Colonic mucosa (tissue), 4 donors: ENCODE measurements around the gene TMEM258. TPM values are rescaled to one million over a fixed set of nuclear protein-coding genes. Genes with fewer than 3 reads are reported as not detected.

ENCODE experiments used
- DNase-seq: peaks from one replicate; pipeline ENCODE4 v3.0.0-alpha.2; 2020
- H3K27ac ChIP-seq: fragments of 200-600 bp; one replicate; pipeline ENCODE4 v1.8.0; 2021
- H3K27me3 ChIP-seq: fragments of 200-600 bp; one replicate; pipeline ENCODE4 v1.8.0; 2021
- H3K36me3 ChIP-seq: fragments of 200-600 bp; one replicate; pipeline ENCODE4 v1.8.0; 2021
- H3K4me1 ChIP-seq: fragments of 200-600 bp; one replicate; pipeline ENCODE4 v1.8.0; 2021; ENCODE audit warnings: mild to moderate bottlenecking
- H3K4me3 ChIP-seq: fragments of 200-600 bp; one replicate; pipeline ENCODE4 v1.8.0; 2021
- H3K9ac ChIP-seq, 2 donors: one replicate each; pipeline ENCODE4 v1.7.0; 2013; ENCODE audit warnings: control low read depth in 2 of 2, low read depth in 2 of 2, low read length in 2 of 2
- H3K9me3 ChIP-seq: fragments of 200-600 bp; one replicate; pipeline ENCODE4 v1.8.0; 2021
- intact Hi-C: fragments of 100-400 bp; cut with DNase I; formaldehyde crosslinking; loops from one replicate; pipeline ENCODE4 v1.14.1; 2022
- total RNA-seq, 2 donors: library from RNA; stranded (reverse); fragmentation: NEBNext Ultra II Directional in 1 of 2; extraction: Animal tissue kit (Norgen Biotek cat#: 25700) in 1 of 2; gene quantifications; one replicate each; pipeline ENCODE4 v1.2.1, GENCODE V29; 2021
- TF ChIP-seq, protein P1 (sequence below): fragments of 200-600 bp; IDR thresholded peaks from one replicate; pipeline ENCODE4 v1.8.0; 2022; ENCODE audit warnings: antibody characterized with exemption, mild to moderate bottlenecking
- donor health status: healthy.
- donor health status: DM: no; HTN: no; CAD: no.
- donor health status: DM: no; HTN: no; CAD: no.

TMEM258 gene
- total RNA-seq, 2 donors from 2014 or later: 119 to 149 TPM

DNA sequence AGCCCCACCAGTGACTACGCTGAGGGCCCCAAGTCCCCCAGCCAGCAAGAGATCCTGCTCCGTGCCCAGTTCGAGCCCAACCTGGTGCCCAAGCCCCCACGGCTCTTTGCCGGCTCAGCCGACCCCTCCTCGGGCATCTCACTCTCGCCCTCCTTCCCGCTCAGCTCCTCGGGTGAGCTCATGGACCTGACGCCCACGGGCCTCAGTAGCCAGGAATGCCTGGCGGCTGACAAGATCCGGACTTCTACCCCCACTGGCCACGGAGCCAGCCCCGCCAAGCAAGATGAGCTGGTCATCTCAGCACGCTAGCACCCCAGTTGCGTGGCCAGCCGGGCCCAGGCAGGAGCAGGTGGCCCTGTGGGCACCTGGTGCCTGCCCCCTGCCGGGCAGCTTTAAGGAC is 48.2 kb downstream of the TMEM258 start:
- DNase-seq: no peak
- Histone ChIP-seq H3K9ac (no peak overlapping the region), H3K27ac (no peak overlapping the region), H3K4me1 (no peaks in the 10 kb centered on the region), H3K4me3 (no peak overlapping the region), H3K36me3 (no peaks in the 10 kb centered on the region), H3K27me3 (no peaks in the 10 kb centered on the region), H3K9me3 (no peaks in the 10 kb centered on the region)
- intact Hi-C loops: no loop called here
- TF ChIP-seq, protein P1, sequence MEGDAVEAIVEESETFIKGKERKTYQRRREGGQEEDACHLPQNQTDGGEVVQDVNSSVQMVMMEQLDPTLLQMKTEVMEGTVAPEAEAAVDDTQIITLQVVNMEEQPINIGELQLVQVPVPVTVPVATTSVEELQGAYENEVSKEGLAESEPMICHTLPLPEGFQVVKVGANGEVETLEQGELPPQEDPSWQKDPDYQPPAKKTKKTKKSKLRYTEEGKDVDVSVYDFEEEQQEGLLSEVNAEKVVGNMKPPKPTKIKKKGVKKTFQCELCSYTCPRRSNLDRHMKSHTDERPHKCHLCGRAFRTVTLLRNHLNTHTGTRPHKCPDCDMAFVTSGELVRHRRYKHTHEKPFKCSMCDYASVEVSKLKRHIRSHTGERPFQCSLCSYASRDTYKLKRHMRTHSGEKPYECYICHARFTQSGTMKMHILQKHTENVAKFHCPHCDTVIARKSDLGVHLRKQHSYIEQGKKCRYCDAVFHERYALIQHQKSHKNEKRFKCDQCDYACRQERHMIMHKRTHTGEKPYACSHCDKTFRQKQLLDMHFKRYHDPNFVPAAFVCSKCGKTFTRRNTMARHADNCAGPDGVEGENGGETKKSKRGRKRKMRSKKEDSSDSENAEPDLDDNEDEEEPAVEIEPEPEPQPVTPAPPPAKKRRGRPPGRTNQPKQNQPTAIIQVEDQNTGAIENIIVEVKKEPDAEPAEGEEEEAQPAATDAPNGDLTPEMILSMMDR: no peak

DNA sequence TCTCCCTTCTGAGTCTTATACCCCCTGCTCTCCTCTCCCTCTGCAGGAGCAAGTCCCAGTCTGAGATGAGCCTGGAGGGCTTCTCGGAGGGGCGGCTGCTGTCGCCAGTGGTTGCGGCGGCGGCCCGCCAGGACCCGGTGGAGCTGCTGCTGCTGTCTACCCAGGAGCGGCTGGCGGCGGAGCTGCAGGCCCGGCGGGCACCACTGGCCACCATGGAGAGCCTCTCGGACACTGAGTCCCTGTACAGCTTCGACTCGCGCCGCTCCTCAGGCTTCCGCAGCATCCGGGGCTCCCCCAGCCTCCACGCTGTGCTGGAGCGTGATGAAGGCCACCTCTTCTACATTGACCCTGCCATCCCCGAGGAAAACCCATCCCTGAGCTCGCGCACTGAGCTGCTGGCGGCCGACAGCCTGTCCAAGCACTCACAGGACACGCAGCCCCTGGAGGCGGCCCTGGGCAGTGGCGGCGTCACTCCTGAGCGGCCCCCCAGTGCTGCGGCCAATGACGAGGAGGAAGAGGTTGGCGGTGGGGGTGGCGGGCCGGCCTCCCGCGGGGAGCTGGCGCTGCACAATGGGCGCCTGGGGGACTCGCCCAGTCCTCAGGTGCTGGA is 48.8 kb downstream of the TMEM258 start:
- H3K36me3 ChIP-seq: no peaks in the 10 kb centered on the region
- no peaks in the 10 kb centered on the region for H3K27me3 ChIP-seq
- no peaks in the 10 kb centered on the region for H3K4me1 ChIP-seq
- DNase-seq: no peak
- H3K9me3 ChIP-seq: no peaks in the 10 kb centered on the region
- intact Hi-C loops: no loop called here
- TF ChIP-seq, protein P1: no peak
- no peak overlapping the region for H3K27ac ChIP-seq
- no peak overlapping the region for H3K9ac ChIP-seq
- no peak overlapping the region for H3K4me3 ChIP-seq

DNA sequence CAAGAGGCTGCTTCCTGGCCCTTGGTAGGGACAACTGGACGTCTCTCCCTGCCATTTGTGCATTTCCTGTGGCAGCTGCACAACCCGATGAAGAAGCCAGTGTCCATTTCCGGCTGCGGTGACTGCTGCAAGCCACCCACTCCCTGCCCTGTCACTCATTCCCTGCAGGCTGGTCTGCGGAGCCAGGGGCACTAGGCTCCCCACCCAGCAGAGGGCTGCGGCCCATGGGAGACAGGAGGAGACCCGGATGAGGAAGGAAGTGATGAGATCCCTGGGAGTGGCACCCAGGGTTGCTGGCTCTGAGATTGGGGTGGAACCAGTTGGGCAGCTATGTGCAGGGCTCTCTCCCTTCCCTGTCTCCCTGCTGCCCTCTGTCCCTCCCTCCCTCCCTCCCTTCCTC is 50.0 kb downstream of the TMEM258 start:
- no peak overlapping the region for H3K4me3 ChIP-seq
- H3K9ac ChIP-seq: no peak overlapping the region
- H3K27me3 ChIP-seq: no peaks in the 10 kb centered on the region
- no peak overlapping the region for H3K27ac ChIP-seq
- no peaks in the 10 kb centered on the region for H3K4me1 ChIP-seq
- H3K36me3 ChIP-seq: no peaks in the 10 kb centered on the region
- H3K9me3 ChIP-seq: no peaks in the 10 kb centered on the region
- intact Hi-C loops: no loop called here
- TF ChIP-seq, protein P1: no peak
- peak; percentile 73 for DNase-seq

DNA sequence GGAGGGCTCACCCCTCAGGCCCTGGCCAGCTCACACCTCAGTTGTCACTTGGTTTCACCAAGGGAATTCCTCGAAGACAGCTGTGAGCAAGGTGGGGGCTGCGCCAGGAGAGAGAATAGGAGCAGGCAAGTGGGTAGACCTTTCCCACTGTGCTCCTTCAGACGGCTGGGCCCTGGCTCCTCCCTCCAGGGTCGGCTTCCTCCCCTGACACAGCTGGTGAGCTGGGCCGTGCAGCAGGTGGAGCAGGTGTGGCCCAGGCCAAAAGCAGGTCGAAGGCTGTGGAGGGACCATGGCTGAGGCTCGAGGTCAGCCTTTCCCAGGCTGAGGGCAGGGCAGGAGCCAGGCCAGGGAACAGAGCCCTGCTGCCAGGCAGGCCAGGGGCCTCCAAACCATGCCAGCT is 52.4 kb downstream of the TMEM258 start:
- intact Hi-C loops: no loop called here
- TF ChIP-seq, protein P1: no peak
- H3K4me1 ChIP-seq: no peaks in the 10 kb centered on the region
- H3K27ac ChIP-seq: no peak overlapping the region
- no peaks in the 10 kb centered on the region for H3K36me3 ChIP-seq
- DNase-seq: no peak
- H3K4me3 ChIP-seq: no peak overlapping the region
- no peaks in the 10 kb centered on the region for H3K27me3 ChIP-seq
- no peak overlapping the region for H3K9ac ChIP-seq
- no peaks in the 10 kb centered on the region for H3K9me3 ChIP-seq

DNA sequence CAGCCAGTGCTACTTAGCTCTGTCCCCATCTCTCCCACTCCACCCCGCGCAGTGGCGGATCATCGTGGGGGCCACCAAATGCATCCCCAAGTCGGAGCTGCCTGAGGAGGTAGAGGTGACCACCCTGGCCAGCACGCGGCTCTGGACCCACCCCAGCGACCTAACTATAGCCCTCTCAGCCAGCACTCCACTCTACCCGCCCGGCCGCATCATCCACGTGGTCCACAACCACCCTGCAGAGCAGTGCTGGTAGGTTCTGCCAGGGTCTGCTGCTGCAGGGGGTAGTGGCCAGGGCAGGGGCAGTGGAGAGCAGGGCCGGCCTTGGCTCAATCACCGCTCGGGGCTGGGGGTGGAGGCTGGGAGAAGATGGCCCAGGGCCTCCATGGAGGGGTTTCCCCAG is 53.0 kb downstream of the TMEM258 start:
- no peaks in the 10 kb centered on the region for H3K36me3 ChIP-seq
- intact Hi-C loops: no loop called here

More for the DNA sequence above, 53.0 kb downstream of the TMEM258 start:
- Histone ChIP-seq H3K4me3 (no peak overlapping the region), H3K4me1 (no peaks in the 10 kb centered on the region), H3K9me3 (no peaks in the 10 kb centered on the region), H3K9ac (no peak overlapping the region), H3K27ac (no peak overlapping the region), H3K27me3 (no peaks in the 10 kb centered on the region)
- DNase-seq: no peak
- TF ChIP-seq, protein P1: no peak

Other genes starting within 250 kb of the TMEM258 start
- gene SYT7, start 211.5 kb downstream of the TMEM258 start, total RNA-seq: 10 to 100 TPM in 1 of 2 donors, 1 to 10 TPM in 1; 8.5 to 28.4 TPM
- 10 to 100 TPM in 1 of 2 donors, 1 to 10 TPM in 1; 7.5 to 12.2 TPM for gene DAGLA, start 112.2 kb downstream of the TMEM258 start, total RNA-seq
- gene MYRF, start 40.0 kb downstream of the TMEM258 start, total RNA-seq: 10 to 100 TPM in 1 of 2 donors, 1 to 10 TPM in 1; 8.8 to 14.9 TPM
- gene FEN1, start 312 bp upstream of the TMEM258 start, total RNA-seq: 10 to 100 TPM; 14.4 to 67.9 TPM
- gene FADS1, start 24.4 kb upstream of the TMEM258 start, total RNA-seq: 10 to 100 TPM in 1 of 2 donors, 1 to 10 TPM in 1; 6.9 to 17.4 TPM
- gene FADS2, start 35.7 kb upstream of the TMEM258 start, total RNA-seq: 10 to 100 TPM; 13.9 to 38.6 TPM
- gene FADS3, start 98.9 kb upstream of the TMEM258 start, total RNA-seq: 10 to 100 TPM; 10.4 to 13.3 TPM
- 1 to 10 TPM; 3.7 to 5.9 TPM for gene RAB3IL1, start 125.0 kb upstream of the TMEM258 start, total RNA-seq
- under 1 TPM; 0.58 to 0.77 TPM for gene BEST1, start 157.8 kb upstream of the TMEM258 start, total RNA-seq
- 1,000 to 10,000 TPM; 5,286 to 5,395 TPM for gene FTH1, start 175.0 kb upstream of the TMEM258 start, total RNA-seq